ENCODE results near the gene KCNQ2. TPM values are rescaled to one million over a fixed set of nuclear protein-coding genes. Genes with fewer than 3 reads are reported as not detected.

Gene KCNQ2
- total RNA-seq, 4 donors from 2014 or later: not detected

- Histone ChIP-seq H3K4me3 (no peak overlapping the region), H3K9me3 (no peaks in the 10 kb centered on the region), H3K27me3 (peaks cover 0 to 64% (median 0%) of the 10 kb centered on the region in 4 donors), H3K4me1 (no peaks in the 10 kb centered on the region), H3K36me3 (no peaks in the 10 kb centered on the region), H3K27ac (no peak overlapping the region)
- DNase-seq: no peak
- intact Hi-C loops (cut with DNase I): no loop called here
- WGBS, 2 donors: 79 to 80% methylated on average over 1 to 9 of the region's 27 CpGs
- no peak for TF ChIP-seq POLR2A (IDR thresholded peaks at IDR 0.05)
These were observed 61.1 kb downstream of the KCNQ2 start for GRCh38 chr20:63411151-63411897.

GRCh38 chr20:63409834-63410435 is 62.5 kb downstream of the KCNQ2 start:
- no peak for DNase-seq
- H3K4me3 ChIP-seq: no peak overlapping the region
- WGBS, 2 donors: 69% methylated on average over 7 of the region's 23 CpGs; no CpG with 5 or more reads in 1 of the 2 donors
- no peak for TF ChIP-seq POLR2A (IDR thresholded peaks at IDR 0.05)
- TF ChIP-seq CTCF (IDR thresholded peaks at IDR 0.05): no peak
- intact Hi-C loops (cut with DNase I): no loop called here
- H3K27ac ChIP-seq: no peak overlapping the region
- no peaks in the 10 kb centered on the region for H3K4me1 ChIP-seq
- no peaks in the 10 kb centered on the region for H3K9me3 ChIP-seq
- H3K36me3 ChIP-seq: no peaks in the 10 kb centered on the region
- H3K27me3 ChIP-seq: peaks cover 0 to 59% (median 0%) of the 10 kb centered on the region in 4 donors

DNA sequence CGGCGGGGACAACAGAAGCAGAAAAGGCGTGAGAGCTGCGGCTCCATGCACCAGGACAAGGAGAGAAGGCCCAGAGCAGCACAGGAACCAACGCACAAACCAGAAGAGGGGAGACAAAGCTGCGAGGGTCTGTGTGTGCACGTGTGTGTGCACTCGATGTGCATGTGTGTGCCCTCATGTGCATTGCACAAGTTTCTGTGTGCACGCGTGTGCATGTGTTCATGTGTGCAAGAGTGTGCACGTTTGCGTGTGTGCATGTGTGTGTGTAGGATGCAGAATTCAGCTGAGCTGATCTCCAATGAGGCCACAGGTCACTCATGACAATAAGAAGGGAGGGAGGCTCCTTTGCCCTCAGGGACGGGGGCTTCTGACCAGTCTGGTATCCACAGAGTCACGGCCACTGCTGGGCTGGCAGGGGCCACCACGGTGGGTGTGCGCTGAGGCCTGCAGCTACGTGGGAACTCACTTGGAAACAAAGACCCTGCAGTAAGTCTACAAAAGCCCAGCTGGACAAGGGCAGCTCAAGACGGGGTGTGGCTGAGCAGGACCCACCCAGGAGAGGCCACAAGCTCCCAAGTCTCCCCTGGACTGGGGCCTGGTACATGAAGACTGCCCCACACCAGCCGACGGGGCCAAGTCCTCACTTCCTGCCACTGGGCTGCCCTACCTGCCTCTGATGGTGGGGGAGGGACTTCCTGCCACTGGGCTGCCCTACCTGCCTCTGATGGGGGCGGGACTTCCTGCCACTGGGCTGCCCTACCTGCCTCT is 63.2 kb downstream of the KCNQ2 start:
- Histone ChIP-seq H3K9me3 (no peaks in the 10 kb centered on the region), H3K36me3 (no peaks in the 10 kb centered on the region), H3K27me3 (peaks cover 0 to 59% (median 0%) of the 10 kb centered on the region in 4 donors), H3K4me3 (no peak overlapping the region), H3K4me1 (no peaks in the 10 kb centered on the region), H3K27ac (no peak overlapping the region)
- intact Hi-C loops (cut with DNase I): no loop called here
- no peak for DNase-seq
- TF ChIP-seq CTCF (IDR thresholded peaks at IDR 0.05): no peak
- TF ChIP-seq POLR2A (IDR thresholded peaks at IDR 0.05): no peak
- 81 to 82% methylated on average over 14 to 15 of the region's 21 CpGs for WGBS, 2 donors

DNA sequence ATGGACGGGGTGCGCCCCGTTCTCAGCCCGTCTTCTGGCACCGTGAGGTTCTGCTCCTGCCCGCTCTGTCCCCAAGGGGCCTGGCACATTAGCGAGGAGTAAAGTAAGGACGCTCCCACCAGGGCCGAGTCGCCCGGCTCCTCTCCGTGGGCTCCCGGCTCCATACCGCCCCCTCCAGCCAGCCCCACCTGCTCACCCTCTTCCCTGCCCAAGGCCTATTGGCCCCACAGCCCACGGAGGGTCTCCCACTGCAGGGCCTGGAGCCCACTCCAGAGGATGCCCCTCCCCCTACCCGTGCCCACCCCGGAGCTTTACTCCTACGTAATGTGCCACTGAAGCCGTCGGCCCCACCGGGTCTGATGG is 63.8 kb downstream of the KCNQ2 start:
- TF ChIP-seq POLR2A (IDR thresholded peaks at IDR 0.05): no peak
- no peak for TF ChIP-seq CTCF (IDR thresholded peaks at IDR 0.05)
- 79 to 86% methylated on average over 7 to 8 of the region's 21 CpGs for WGBS, 2 donors
- Histone ChIP-seq H3K4me1 (no peaks in the 10 kb centered on the region), H3K4me3 (no peak overlapping the region), H3K36me3 (no peaks in the 10 kb centered on the region), H3K27ac (no peak overlapping the region), H3K9me3 (no peaks in the 10 kb centered on the region), H3K27me3 (peaks cover 0 to 59% (median 0%) of the 10 kb centered on the region in 4 donors)
- no peak for DNase-seq
- intact Hi-C loops (cut with DNase I): no loop called here

DNA sequence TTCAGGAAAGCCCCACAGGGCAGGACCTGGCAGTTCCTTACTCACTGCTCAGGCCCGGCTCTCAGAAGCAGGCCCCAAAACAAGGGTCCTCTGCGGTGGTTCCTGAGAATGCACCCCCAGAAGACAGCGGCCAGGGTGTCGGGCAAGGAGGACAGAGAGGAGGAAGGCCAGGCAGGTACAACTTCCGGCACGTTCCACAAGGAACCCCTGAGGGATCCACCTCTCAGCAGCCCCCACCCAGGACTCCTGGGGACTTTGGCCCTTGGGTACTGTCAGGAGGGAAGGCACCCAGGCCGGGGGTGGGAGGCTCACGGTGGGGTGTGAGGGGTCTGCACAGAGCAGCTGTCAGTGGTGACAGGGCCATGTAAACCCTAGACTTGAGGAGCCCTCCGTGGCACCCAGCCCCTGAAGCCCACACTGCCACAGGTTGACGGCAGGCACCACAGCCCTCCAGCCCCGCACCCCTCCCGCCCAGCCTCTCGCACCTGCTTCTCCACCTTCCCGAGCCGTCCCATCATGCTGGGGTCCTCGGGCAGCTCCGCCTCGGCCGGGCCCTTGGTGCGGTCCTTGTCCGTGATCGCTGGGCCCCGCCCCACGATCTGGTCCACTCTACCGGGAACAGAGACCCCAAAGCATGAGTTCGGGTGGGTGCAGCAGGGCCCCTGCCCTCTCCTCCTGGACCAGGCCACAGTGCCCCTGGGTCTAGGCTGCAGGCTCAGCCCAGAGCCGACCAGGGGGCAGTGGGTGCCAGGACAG is 64.3 kb downstream of the KCNQ2 start:
- Histone ChIP-seq H3K4me3 (no peak overlapping the region), H3K9me3 (no peaks in the 10 kb centered on the region), H3K27me3 (peaks cover 0 to 56% (median 0%) of the 10 kb centered on the region in 4 donors), H3K27ac (no peak overlapping the region), H3K4me1 (no peaks in the 10 kb centered on the region), H3K36me3 (no peaks in the 10 kb centered on the region)
- intact Hi-C loops (cut with DNase I): no loop called here
- TF ChIP-seq CTCF (IDR thresholded peaks at IDR 0.05) (no peak), POLR2A (IDR thresholded peaks at IDR 0.05) (no peak)
- WGBS, 2 donors: 100% methylated on average over 1 of the region's 27 CpGs; no CpG with 5 or more reads in 1 of the 2 donors
- no peak for DNase-seq
